Liver (tissue), 3 donors: ENCODE data around the gene RABL2B.

Experiments used
- JUND ChIP-seq, 2 donors: IDR thresholded peaks; 2 replicates each; pipeline ENCODE4 v1.6.1; 2016; ENCODE audit warnings: antibody characterized with exemption in 2 of 2
- TF ChIP-seq, protein P1 (sequence below): fragments of 150-350 bp; IDR thresholded peaks from 2 replicates; pipeline ENCODE4 v1.5.1; 2017; ENCODE audit warnings: improper control_type of control experiment, low read depth, low read length; ENCODE audit not compliant: missing input control
- TF ChIP-seq, protein P2 (sequence below): IDR thresholded peaks from 2 replicates; pipeline ENCODE4 v1.6.1; 2016; ENCODE audit warnings: antibody characterized with exemption
- donor health status: healthy.
- donor health status: healthy.

DNA sequence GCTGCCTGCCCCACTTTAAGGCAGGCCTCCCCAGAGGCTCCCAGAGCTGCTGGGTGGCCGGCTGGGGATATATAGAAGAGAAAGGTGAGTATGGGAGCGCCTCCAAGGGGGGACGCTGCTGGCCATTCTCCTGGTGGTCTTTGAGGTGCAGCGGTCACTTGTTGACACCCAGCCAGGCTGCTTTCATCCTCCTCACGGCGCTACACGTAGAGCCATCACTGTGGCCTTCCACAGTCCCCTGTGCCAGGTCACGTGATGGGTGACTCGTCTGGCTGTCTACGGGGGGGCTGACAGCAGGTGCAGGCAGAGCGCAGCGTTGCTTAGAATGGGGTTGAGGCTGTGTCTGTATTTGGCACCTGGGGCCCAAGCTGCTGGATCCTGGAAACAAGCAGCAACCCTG is 43.5 kb downstream of the RABL2B start:
- TF ChIP-seq, protein P1, sequence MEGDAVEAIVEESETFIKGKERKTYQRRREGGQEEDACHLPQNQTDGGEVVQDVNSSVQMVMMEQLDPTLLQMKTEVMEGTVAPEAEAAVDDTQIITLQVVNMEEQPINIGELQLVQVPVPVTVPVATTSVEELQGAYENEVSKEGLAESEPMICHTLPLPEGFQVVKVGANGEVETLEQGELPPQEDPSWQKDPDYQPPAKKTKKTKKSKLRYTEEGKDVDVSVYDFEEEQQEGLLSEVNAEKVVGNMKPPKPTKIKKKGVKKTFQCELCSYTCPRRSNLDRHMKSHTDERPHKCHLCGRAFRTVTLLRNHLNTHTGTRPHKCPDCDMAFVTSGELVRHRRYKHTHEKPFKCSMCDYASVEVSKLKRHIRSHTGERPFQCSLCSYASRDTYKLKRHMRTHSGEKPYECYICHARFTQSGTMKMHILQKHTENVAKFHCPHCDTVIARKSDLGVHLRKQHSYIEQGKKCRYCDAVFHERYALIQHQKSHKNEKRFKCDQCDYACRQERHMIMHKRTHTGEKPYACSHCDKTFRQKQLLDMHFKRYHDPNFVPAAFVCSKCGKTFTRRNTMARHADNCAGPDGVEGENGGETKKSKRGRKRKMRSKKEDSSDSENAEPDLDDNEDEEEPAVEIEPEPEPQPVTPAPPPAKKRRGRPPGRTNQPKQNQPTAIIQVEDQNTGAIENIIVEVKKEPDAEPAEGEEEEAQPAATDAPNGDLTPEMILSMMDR = no peak
- TF ChIP-seq JUND (IDR thresholded peaks at IDR 0.05) = no peak
- TF ChIP-seq, protein P2, sequence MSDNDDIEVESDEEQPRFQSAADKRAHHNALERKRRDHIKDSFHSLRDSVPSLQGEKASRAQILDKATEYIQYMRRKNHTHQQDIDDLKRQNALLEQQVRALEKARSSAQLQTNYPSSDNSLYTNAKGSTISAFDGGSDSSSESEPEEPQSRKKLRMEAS = no peak
